DND-41 (cell line): ENCODE measurements around the gene OR9G4.

Experiments used
- EZH2 ChIP-seq: IDR thresholded peaks from 3 replicates; pipeline ENCODE4 v1.6.1; 2012; ENCODE audit warnings: borderline replicate concordance, low read depth, mild to moderate bottlenecking, moderate library complexity, low read length, inconsistent platforms; ENCODE audit not compliant: severe bottlenecking
- TF ChIP-seq, protein P1 (sequence below): IDR thresholded peaks from 2 replicates; pipeline ENCODE4 v1.5.1; 2012; ENCODE audit warnings: borderline replicate concordance, low read length, moderate library complexity, mild to moderate bottlenecking; ENCODE audit not compliant: poor library complexity, severe bottlenecking; ENCODE audit errors: extremely low read depth

DNA sequence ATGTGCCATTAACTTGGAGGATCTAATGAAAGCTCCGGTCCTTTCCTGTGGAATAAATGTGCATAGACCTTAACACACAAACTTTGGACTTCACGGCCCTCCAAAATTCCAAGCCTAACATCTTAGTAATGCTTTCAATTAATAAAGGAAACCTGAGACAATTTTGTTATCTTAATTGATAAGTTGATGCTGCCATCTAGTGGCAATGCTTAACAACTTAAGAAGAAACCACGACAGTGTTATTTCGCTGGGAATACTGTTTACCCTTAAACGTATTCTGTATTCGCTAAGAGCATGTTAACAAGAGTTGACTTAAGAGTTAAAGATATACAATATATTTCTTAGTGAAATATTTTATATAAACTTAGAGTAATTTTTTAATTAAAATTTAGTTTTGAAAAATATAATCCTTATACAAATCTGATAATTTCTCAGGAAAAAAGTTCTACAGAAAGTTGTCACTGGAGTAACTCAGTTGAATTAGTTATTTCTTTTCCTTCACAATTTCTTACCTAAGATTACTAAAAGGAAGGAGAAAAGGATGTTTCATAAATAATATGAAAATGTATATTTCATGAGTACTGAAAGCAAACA is 35.0 kb upstream of the OR9G4 start:
- no peak for TF ChIP-seq EZH2
- TF ChIP-seq, protein P1, sequence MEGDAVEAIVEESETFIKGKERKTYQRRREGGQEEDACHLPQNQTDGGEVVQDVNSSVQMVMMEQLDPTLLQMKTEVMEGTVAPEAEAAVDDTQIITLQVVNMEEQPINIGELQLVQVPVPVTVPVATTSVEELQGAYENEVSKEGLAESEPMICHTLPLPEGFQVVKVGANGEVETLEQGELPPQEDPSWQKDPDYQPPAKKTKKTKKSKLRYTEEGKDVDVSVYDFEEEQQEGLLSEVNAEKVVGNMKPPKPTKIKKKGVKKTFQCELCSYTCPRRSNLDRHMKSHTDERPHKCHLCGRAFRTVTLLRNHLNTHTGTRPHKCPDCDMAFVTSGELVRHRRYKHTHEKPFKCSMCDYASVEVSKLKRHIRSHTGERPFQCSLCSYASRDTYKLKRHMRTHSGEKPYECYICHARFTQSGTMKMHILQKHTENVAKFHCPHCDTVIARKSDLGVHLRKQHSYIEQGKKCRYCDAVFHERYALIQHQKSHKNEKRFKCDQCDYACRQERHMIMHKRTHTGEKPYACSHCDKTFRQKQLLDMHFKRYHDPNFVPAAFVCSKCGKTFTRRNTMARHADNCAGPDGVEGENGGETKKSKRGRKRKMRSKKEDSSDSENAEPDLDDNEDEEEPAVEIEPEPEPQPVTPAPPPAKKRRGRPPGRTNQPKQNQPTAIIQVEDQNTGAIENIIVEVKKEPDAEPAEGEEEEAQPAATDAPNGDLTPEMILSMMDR, result peak; percentile 75
